Stimulated activated CD4-positive, alpha-beta T cell treated with anti-CD3 and anti-CD28 coated beads, Interleukin-4, amount 100 ng/mL, for 48 hours (primary cell): ENCODE results near the gene UBE4A.
A peak's percentile ranks its signal among the peaks of the same experiment; 100 is the strongest.

Experiments used
- DNase-seq, 2 donors: peaks; one replicate each; pipeline ENCODE4 v3.0.0-alpha.2; 2020; ENCODE audit warnings: low read depth in 2 of 2

Gene UBE4A

DNA sequence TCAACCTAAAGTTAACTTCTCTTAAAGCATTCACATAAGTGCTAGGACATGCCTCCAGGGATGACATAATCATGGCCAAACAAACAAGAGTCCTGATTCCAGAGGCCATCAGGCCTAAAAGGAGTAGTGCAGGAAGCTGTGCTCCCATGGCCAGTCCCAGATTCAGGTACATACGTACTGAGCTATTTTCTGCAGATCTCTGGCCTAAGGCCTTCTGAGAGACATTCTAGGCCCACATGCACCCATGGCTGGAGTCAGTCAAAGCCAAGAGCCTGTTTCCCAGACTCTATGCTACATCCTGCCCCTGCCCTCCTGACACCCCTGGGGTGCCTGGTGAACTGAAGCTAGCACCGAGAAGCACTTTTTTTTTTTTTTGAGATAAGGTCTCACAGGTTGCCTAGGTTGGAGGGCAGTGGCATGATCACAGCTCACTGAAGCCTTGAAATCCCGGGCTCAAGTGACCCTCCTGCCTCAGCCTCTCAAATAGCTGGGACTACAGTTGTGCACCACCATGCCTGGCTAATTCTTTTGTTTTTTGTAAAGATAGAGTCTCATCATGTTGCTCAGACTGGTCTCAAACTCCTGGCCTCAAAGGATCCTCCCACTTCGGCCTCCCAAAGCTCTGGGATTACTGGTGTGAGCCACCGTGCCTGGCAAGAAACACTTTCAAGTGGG lies 17.4 kb upstream of the UBE4A start:
- no peak for DNase-seq

DNA sequence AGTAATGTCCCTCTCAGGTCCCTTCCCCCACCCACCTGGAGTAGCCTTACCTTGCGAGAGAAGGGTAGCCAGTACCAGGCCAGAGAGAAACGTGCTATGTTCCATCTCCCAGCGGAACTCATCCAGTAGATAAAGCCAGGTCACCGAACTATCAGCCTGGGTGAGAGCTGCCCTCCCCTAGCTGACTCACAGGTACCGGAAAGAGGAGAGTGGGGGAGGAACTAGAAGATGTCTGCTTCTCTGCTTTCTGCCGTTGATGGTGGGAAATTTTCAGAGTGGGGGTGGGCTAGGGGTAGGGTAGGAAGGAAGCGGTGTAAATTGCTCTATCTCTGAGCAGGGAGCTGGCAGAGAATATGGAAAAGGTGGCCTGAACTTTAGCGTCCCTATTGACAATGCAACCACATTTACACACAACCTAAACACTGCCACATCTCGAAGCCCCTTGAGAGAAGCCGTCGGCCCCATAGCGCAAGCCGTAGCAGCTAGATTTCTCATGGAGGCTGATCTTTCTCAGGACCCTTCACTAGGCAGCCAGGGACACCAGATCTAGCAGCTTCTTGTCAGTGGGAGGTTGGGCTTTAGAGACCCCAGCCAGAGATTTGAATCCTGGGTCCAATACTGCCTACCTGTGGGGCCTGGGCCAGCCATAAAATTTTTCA lies 16.8 kb upstream of the UBE4A start, which contains the start of gene CD3D:
TSS of gene CD3D (minus strand) at position 203 of the 659 bp plus-strand sequence. CDS start at position 105, 98 bp downstream.
- peak in 1 of 2 donors; percentile 60 for DNase-seq

DNA sequence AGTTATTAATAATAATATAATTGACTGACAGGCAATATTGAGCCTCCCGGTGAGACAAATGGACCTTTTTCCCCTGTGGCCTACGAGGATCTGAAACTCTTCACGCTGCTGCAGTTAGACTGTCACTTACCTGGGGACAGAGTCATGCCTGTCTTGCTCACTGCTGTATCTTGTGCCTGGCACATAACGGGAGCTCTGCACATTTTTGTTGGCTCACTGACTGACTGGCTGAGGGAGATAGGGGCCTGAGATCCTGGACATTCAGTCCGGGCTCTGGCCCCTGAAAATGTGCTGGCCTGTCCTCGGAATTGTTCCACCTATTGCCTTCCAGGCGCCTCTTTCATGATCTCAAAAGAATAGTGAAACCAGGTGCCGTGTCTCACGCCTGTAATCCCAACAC lies 16.2 kb upstream of the UBE4A start:
- peak in 1 of 2 donors; percentile 23 for DNase-seq

DNA sequence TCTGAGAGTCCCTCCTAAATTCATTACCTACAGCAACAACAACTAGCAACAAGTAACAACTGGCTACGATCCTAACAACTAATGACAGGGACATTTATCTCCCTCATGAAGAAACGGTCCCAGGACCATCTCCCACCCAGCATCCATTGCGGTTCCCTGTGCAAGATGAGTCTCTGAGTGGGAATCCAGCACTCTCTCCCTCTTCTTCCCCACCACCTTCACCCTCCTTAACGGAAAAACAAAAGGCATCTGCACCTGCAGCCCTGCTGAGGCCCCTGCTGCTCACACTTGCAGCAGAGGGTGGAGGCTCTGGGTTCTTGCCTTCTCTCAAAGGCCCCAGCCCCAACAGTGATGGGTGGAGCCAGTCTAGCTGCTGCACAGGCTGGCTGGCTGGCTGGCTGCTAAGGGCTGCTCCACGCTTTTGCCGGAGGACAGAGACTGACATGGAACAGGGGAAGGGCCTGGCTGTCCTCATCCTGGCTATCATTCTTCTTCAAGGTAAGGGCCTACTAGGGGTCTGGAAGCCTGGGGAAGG lies 15.4 kb upstream of the UBE4A start, which contains the start of gene CD3G:
TSS of gene CD3G (plus strand) at position 364 of the 535 bp plus-strand sequence. CDS start at position 444, 80 bp downstream.
- peak; percentile 53 to 64 for DNase-seq

DNA sequence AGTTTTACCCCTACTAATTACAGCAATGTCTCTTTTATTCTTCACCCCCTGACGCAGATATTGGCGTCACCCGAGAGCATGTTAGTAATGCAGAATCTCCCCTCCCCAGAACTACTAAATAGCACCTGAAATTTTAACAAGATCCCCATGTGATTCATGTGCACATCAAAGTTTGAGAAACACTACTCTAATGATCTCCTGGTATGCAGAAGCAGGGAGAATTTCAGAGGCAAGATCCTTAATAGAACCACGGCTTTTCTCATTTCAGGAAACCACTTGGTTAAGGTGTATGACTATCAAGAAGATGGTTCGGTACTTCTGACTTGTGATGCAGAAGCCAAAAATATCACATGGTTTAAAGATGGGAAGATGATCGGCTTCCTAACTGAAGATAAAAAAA lies 9.9 kb upstream of the UBE4A start:
- DNase-seq: no peak

DNA sequence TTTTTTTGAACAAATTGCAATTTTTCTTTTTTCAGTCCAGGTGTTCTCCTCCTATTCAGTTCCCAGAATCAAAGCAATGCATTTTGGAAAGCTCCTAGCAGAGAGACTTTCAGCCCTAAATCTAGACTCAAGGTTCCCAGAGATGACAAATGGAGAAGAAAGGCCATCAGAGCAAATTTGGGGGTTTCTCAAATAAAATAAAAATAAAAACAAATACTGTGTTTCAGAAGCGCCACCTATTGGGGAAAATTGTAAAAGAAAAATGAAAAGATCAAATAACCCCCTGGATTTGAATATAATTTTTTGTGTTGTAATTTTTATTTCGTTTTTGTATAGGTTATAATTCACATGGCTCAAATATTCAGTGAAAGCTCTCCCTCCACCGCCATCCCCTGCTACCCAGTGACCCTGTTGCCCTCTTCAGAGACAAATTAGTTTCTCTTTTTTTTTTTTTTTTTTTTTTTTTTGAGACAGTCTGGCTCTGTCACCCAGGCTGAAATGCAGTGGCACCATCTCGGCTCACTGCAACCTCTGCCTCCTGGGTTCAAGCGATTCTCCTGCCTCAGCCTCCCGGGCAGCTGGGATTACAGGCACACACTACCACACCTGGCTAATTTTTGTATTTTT lies 6.2 kb upstream of the UBE4A start:
- DNase-seq: no peak

DNA sequence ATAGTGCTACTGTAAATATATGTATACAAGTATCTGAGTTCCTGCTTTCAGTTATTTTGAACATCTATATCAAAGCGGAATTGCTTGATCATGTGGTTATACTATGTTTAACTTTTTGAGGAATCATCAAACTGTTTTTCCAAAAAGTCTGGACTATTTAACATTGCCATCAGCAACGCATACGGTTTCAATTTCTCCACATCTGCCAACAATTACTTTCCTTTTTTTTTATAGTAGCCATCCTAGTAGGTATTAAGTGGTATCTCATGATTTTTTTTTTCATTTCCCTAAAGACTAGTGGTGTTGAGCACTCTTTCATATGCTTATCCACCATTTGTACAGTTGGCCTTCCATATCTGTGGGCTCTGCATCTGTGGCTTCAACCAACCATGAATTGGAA lies 1.3 kb upstream of the UBE4A start:
- no peak for DNase-seq

DNA sequence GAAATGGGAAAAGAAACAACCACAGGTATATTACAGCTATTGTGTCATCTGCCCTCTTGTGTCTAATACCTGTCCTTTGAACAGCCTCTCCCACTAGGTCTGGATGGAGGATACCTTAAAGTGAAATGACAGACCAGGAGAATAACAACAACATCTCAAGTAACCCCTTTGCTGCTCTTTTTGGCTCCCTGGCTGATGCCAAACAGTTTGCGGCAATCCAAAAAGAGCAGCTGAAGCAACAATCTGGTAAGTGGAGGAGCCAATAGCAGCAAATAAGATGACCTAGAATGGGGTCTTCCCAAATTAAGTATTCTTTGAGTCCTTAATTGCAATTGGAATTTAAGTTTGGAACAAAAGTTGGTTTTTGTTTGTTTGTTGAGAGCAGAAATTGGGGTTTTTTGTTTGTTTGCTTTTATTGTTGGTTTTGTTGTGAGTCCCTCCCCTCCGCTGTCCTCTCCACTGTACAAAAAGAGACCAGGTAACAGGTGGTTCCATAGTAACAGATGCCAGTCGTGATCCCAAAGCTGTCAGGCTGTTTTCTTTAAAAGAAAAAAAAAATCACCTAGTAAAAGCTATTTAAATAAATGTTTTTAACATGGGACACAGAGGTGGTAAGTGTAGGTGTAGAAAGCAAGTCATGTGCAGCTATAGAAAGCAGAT lies 5.7 kb downstream of the UBE4A start:
- DNase-seq: no peak

DNA sequence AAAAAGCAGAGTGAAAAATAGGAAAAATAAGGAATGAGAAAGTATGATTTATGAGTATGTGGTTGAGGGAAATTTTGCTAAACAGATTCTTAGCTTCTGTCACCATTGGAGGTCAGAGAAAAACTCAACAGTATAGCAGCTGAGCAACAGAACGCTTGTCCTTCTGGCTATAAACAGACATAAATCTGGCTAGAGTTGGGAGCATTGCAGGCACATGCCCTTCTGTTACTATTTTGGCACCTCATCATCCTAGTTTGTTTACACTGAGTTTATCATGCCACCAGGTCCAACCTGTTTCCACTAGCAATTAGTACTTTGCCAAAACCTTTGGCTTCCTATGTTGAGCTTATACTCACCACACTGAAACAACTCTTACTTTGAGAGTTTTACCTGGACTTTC lies 6.9 kb downstream of the UBE4A start:
- no peak for DNase-seq

DNA sequence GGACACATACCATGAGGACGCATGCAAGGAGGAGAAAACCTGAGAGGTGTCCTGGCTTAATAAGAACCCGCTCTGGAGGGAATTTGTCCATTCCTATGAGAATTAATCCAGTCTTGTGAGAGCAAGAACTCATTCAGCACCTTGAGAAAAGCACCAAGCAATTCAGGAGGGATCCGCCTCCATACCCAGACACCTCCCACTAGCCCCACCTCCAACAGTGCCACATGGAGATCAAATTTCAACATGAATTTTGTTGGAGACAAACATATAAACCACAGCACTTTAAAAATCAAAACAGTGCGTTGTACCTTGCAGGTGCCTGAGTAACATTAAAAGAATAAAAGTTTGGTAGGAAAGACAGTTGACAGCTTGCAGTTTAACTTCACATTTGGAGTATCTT lies 11.4 kb downstream of the UBE4A start:
- no peak for DNase-seq

DNA sequence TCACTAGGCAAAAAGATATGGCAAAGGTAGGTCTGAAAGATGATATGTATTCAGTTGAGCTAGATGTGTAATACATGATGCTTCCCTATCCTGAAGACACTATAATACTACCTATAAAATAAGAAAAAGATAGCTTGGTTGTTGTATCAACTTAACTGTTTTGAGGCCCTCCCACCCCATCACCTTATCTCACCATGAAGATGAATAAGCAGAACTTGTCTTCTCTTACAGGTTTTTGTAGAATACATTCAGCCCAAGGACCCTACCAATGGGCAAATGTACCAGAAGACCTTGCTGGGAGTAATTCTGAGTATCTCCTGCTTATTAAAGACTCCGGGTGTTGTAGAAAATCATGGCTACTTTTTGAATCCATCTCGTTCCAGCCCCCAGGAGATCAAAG lies 13.9 kb downstream of the UBE4A start:
- DNase-seq: no peak

DNA sequence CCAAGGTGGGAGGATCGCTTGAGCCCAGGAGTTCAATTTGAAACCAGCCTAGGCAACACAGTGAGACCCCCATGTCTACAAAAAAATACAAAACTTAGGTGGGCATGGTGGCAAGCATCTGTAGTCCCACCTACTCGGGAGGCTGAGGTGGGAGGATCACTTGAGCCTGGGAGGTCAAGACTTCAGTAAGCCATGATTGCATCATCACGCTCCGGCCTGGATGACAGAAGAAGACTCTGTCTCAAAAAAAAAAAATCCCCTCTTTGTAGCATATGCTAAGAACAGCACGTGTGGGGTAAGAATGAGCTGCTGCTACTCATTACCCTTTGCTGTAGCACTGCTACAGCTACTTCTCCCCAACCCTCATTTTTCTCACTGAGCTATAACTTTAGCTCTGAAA lies 14.5 kb downstream of the UBE4A start:
- no peak for DNase-seq

DNA sequence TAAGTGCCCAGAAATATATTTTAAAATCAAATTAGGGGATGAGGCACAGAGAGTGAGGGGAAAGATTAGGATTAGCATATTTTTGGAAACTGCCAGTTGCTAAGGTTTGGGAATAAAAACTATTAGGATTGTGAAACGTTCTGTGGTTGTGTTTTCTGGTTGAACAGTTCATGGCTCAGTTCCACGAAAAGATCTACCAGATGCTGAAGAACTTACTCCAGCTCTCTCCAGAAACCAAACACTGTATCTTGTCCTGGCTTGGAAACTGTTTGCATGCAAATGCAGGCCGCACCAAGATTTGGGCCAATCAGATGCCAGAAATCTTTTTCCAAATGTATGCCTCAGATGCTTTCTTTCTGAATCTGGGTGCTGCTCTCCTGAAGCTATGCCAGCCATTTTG lies 15.3 kb downstream of the UBE4A start:
- DNase-seq: no peak

DNA sequence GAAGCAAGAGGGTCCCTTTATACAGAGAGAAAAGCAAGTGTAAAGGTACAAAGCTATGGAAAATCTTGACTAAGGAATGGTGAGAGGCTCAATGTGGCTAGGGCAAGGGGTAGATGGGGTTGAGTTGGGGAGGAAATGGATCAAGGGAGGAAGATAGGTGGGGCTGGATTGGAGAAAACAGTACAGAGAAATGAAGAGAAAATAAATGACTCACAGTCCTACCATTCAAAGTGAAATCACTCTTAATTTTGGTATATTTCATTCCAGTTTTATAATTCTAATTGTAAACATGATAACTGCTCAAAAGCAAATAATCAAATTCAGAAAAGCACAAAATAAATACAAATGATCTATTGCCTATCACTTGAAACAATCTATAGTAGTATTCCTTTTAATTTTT lies 16.6 kb downstream of the UBE4A start:
- DNase-seq: no peak

DNA sequence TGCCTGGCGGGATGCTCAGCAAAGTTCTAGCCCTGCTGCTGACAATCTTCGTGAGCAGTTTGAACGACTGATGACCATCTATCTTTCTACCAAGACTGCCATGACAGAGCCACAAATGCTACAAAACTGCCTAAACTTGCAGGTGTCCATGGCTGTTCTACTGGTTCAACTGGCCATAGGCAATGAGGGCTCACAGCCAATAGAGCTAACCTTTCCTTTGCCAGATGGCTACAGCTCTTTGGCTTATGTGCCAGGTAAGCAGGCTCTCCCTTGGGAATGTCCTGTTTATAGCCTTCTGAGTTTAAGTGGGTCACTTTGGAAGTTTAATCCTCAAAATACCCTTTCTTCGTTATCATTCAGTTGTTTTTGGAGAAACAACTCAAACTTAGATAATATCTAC lies 20.1 kb downstream of the UBE4A start:
- no peak for DNase-seq

DNA sequence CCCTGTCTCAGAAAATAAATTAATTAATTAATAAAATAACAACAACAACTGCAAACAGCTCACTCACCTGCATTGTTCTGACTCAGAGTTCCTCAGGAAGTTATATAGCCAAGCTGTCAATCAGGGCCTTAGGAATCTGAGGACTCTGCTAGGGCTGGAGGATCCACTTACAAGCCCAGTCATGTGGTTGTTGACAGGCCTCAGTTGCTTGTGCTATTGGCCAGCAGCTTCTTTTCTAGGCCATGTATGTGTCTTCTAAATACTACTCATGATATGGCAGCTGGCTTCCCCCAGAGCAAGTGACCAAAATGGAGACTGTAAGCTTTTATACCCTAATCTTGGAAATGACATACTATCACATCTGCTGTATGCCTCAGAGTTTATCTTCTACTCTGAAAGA lies 21.2 kb downstream of the UBE4A start:
- DNase-seq: no peak

DNA sequence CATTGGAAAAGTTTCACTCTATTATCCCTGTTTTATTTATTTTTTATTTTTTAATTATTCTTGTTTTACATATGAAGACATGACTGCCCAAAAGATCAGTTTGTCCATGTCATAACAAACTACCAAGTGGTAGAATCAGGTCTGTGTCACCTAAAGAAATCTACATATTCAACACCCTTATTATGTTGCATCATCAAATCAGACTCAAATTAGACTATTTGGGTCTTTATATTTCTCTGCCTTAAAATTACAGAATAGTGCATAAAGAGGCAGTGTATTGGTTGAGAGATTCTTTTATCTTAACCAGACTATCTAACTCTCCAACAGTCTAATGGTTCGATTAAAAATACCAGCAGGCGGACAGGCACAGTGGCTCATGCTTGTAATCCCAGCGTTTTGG lies 23.6 kb downstream of the UBE4A start:
- no peak for DNase-seq

DNA sequence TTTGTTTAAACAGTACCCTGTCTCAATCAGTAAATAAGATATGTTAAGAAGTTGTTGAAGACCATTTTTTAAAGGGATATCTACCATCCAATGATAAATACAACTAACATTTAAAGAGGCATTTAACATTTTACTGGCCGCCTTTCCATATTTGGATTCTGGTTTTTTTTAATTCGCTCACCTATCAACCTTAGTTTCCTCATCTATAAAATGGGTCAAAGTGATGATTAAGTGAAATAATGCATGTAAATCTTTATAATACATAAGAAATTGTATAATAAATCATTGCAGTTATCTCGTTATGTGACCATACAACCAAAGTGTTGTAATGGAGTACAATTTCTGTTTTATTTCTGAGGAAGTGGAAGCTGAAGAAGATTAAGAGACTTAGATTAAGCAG lies 24.3 kb downstream of the UBE4A start:
- no peak for DNase-seq

DNA sequence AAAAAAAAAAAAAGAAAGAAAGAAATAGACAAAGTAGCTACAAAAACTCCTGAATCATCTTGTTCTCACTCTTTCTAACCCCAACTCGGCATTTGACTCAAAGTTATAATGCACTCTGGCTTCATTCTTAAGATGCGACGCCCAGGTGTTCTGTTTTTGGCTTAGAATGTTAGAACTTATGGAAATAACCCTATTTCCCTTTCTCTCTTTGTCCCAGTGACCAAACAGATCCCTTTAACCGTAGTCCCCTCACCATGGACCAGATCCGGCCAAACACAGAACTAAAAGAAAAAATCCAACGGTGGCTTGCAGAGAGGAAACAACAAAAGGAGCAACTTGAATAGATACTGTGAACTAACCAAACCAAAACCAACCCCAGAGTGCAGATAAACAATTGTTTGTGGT lies 36.7 kb downstream of the UBE4A start:
- DNase-seq: no peak

DNA sequence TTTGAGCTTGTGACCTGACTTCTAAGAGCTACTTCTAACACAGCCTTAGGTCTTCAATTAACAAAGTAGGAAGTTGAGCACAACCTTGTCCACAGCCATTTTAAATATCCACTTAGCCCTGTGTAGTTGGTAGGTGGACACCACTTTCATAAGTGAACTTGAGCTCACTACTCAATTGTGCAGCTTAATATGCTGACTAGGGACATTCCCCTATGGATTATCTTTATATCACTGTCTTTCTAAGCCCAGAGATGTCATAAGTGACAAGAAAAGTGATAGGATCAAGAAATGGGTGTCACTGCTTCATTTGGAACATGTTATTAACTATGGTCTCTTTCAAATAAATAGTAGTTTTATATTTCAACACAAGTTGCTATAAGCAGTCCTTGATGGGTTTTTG lies 38.0 kb downstream of the UBE4A start:
- no peak for DNase-seq

DNA sequence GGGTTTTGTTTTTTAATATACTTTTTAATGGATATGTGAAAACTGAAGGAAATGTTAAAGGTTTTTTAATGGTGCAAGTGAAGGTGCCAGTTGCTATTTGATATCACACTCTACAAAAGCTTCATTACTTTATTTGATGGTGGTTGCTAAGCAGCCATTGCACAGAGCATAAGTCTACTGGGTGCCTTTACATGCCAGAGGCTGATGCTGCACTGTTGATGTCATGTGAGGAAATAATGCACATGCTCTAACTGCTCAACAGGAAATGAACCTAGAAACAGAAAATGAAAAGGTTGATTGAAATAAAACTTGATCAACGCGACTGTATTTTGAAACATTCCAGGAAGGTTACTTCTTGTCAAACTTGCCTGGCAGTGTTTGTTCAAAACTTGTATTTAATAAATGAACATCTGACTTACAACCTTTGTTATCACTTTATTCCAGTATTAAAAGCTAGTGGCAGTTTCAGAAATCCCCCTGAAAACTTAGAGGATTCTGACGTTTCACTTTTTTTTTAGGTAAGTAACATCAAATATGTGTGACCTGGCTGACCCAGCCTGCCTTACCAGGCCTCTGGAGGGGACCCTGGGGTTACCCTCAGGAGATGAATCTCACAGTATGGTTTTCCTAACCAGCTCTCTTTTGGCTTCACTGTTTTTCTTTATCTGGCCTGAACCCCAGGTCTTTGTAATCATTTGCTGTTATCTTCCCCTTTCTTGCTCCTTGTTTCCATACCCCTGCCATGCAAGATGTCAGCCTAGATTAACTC lies 39.6 kb downstream of the UBE4A start:
- peak in 1 of 2 donors; percentile 11 for DNase-seq
